ENCODE measurements around the gene MYBPC1. TPM values are rescaled to one million over a fixed set of nuclear protein-coding genes. Genes with fewer than 3 reads are reported as not detected.
"Not testable (repeated sequence)": the region's sequence is repeated elsewhere in the genome, so short reads cannot be mapped to it uniquely, and the experiment has no call there.

Gene MYBPC1
- total RNA-seq, 2 experiments from 2014 or later = not detected

- no peaks in the 10 kb centered on the region for H3K36me3 Mint-ChIP-seq (ENCODE audit: low read depth)
- ChIA-PET CTCF (no interaction called here), POLR2A (no interaction called here)
- no peak overlapping the region for H3K27ac Mint-ChIP-seq
- H3K9me3 Mint-ChIP-seq = peaks cover 3% of the 10 kb centered on the region
- DNase-seq (no peak), ATAC-seq (ENCODE audit: poor library complexity) (no peak)
- intact Hi-C loops (cut with DNase I, micrococcal nuclease) = no loop called here
- H3K4me1 Mint-ChIP-seq (ENCODE audit: low read depth) = no peaks in the 10 kb centered on the region
- Histone ChIP-seq H3K27me3 (ENCODE audit: control insufficient read depth in 1 of 2, insufficient read depth in 2 of 2, low read length in 2 of 2) (no peaks in the 10 kb centered on the region), H3K27ac (ENCODE audit: low read depth in 1 of 2, low read length in 2 of 2) (no peak overlapping the region), H3K4me1 (ENCODE audit: insufficient read depth, low read length) (no peaks in the 10 kb centered on the region), H3K4me3 (ENCODE audit: low read length) (no peak overlapping the region), H3K36me3 (ENCODE audit: insufficient read depth, low read length) (no peaks in the 10 kb centered on the region), H3K9me3 (ENCODE audit: control insufficient read depth in 1 of 2, insufficient read depth in 1 of 2, low read length in 2 of 2) (no peaks in the 10 kb centered on the region)
- H3K4me3 Mint-ChIP-seq = no peak overlapping the region
- no peak for TF ChIP-seq CTCF (IDR thresholded peaks at IDR 0.05)
- H3K27me3 Mint-ChIP-seq = peaks cover 14% of the 10 kb centered on the region
These were observed 37.7 kb upstream of the MYBPC1 start for GRCh38 chr12:101557094-101557493.

GRCh38 chr12:101558726-101559125 is 36.0 kb upstream of the MYBPC1 start:
- H3K4me1 ChIP-seq (ENCODE audit: insufficient read depth, low read length); CTCF ChIA-PET; H3K36me3 ChIP-seq (ENCODE audit: insufficient read depth, low read length); H3K27me3 ChIP-seq (ENCODE audit: control insufficient read depth in 1 of 2, insufficient read depth in 2 of 2, low read length in 2 of 2); DNase-seq; ATAC-seq (ENCODE audit: poor library complexity); H3K9me3 Mint-ChIP-seq; H3K27ac Mint-ChIP-seq; H3K4me1 Mint-ChIP-seq (ENCODE audit: low read depth); intact Hi-C loops (cut with DNase I, micrococcal nuclease); H3K36me3 Mint-ChIP-seq (ENCODE audit: low read depth); H3K4me3 Mint-ChIP-seq; H3K4me3 ChIP-seq (ENCODE audit: low read length); H3K9me3 ChIP-seq (ENCODE audit: control insufficient read depth in 1 of 2, insufficient read depth in 1 of 2, low read length in 2 of 2); H3K27ac ChIP-seq (ENCODE audit: low read depth in 1 of 2, low read length in 2 of 2): not testable (repeated sequence)
- POLR2A ChIA-PET = interaction anchor here (0.7 kb wide), 1 partner anchor 1324 kb away, joined by 4 read pairs; no protein-coding TSS in a partner anchor
- peaks cover 10% of the 10 kb centered on the region for H3K27me3 Mint-ChIP-seq

GRCh38 chr12:101563212-101563611 is 31.6 kb upstream of the MYBPC1 start:
- TF ChIP-seq CTCF (IDR thresholded peaks at IDR 0.05) = no peak
- no peak overlapping the region for H3K27ac Mint-ChIP-seq
- H3K4me3 ChIP-seq (ENCODE audit: low read length) = no peak overlapping the region
- no peaks in the 10 kb centered on the region for H3K36me3 ChIP-seq (ENCODE audit: insufficient read depth, low read length)
- no peaks in the 10 kb centered on the region for H3K36me3 Mint-ChIP-seq (ENCODE audit: low read depth)
- CTCF ChIA-PET = no interaction called here
- peaks cover 3% of the 10 kb centered on the region for H3K9me3 Mint-ChIP-seq
- H3K27me3 ChIP-seq (ENCODE audit: control insufficient read depth in 1 of 2, insufficient read depth in 2 of 2, low read length in 2 of 2) = peaks cover 0 to 4% of the 10 kb centered on the region in 2 experiments
- ATAC-seq (ENCODE audit: poor library complexity) (no peak), DNase-seq (peak in 1 of 14 experiments; percentile 12)
- intact Hi-C loops (cut with DNase I, micrococcal nuclease) = no loop called here
- H3K9me3 ChIP-seq (ENCODE audit: control insufficient read depth in 1 of 2, insufficient read depth in 1 of 2, low read length in 2 of 2) = no peaks in the 10 kb centered on the region
- H3K4me3 Mint-ChIP-seq = no peak overlapping the region
- no peaks in the 10 kb centered on the region for H3K4me1 Mint-ChIP-seq (ENCODE audit: low read depth)
- H3K27me3 Mint-ChIP-seq = peaks cover 7% of the 10 kb centered on the region
- POLR2A ChIA-PET = no interaction called here
- no peak overlapping the region for H3K27ac ChIP-seq (ENCODE audit: low read depth in 1 of 2, low read length in 2 of 2)
- no peaks in the 10 kb centered on the region for H3K4me1 ChIP-seq (ENCODE audit: insufficient read depth, low read length)

GRCh38 chr12:101564912-101565311 is 29.9 kb upstream of the MYBPC1 start:
- Histone ChIP-seq H3K27ac (ENCODE audit: low read depth in 1 of 2, low read length in 2 of 2) (no peak overlapping the region), H3K4me3 (ENCODE audit: low read length) (no peak overlapping the region), H3K27me3 (ENCODE audit: control insufficient read depth in 1 of 2, insufficient read depth in 2 of 2, low read length in 2 of 2) (peaks cover 0 to 4% of the 10 kb centered on the region in 2 experiments), H3K36me3 (ENCODE audit: insufficient read depth, low read length) (no peaks in the 10 kb centered on the region), H3K9me3 (ENCODE audit: control insufficient read depth in 1 of 2, insufficient read depth in 1 of 2, low read length in 2 of 2) (no peaks in the 10 kb centered on the region), H3K4me1 (ENCODE audit: insufficient read depth, low read length) (no peaks in the 10 kb centered on the region)
- Mint-ChIP-seq H3K27me3 (peaks cover 13% of the 10 kb centered on the region), H3K27ac (no peak overlapping the region), H3K36me3 (ENCODE audit: low read depth) (no peaks in the 10 kb centered on the region), H3K9me3 (no peaks in the 10 kb centered on the region), H3K4me3 (no peak overlapping the region), H3K4me1 (ENCODE audit: low read depth) (no peaks in the 10 kb centered on the region)
- ChIA-PET POLR2A (no interaction called here), CTCF (no interaction called here)
- no peak for TF ChIP-seq CTCF (IDR thresholded peaks at IDR 0.05)
- ATAC-seq (ENCODE audit: poor library complexity) = no peak
- DNase-seq = no peak
- intact Hi-C loops (cut with DNase I, micrococcal nuclease) = loop anchor here in 1 of 2 experiments (5.0 kb wide), 1 partner anchor 277 kb away; no protein-coding TSS in a partner anchor

Data from CD4-positive, alpha-beta T cell (primary cell).